Measurements from ENCODE around the gene DNM1.

GRCh38 chr9:128292009-128292408, 88.8 kb downstream of the DNM1 start:
- TF ChIP-seq POLR2AphosphoS5 (IDR thresholded peaks at IDR 0.05; ENCODE audit: low read depth, low read length), result no peak
- TF ChIP-seq EP300 (IDR thresholded peaks at IDR 0.05; ENCODE audit: borderline replicate concordance in 1 of 2, low read depth in 1 of 2, low read length in 1 of 2), result no peak
- TF ChIP-seq TEAD4 (IDR thresholded peaks at IDR 0.05; ENCODE audit: borderline replicate concordance, insufficient read depth), result no peak
- no peak for TF ChIP-seq RAD21 (IDR thresholded peaks at IDR 0.05; ENCODE audit: low read length)
- no peak for TF ChIP-seq CHD2 (IDR thresholded peaks at IDR 0.05; ENCODE audit: low read length, partially characterized antibody)
- no peak for TF ChIP-seq USF2 (IDR thresholded peaks at IDR 0.05; ENCODE audit: borderline replicate concordance, low read depth, low read length)

Data from SK-N-SH (cell line).